GM23338 (cell line): ENCODE data around the gene PARVA.

Experiments used
- CREB1 ChIP-seq: fragments of 250-450 bp; sonication (Bioruptor Pico); IDR thresholded peaks from 2 replicates; pipeline ENCODE4 v1.5.0; 2020; ENCODE audit warnings: low read depth, mild to moderate bottlenecking, moderate library complexity
- ETS1 ChIP-seq: IDR thresholded peaks from 2 replicates; pipeline ENCODE4 v1.6.1; 2016; ENCODE audit warnings: antibody characterized with exemption
- EZH2 ChIP-seq: fragments of 200-600 bp; sonication (generic); IDR thresholded peaks from one replicate; pipeline ENCODE4 v1.8.0; 2017; ENCODE audit warnings: antibody characterized with exemption, mild to moderate bottlenecking, low read depth; ENCODE audit not compliant: unreplicated experiment
- EZH2phosphoT487 ChIP-seq: fragments of 200-600 bp; sonication (generic); IDR thresholded peaks from one replicate; pipeline ENCODE4 v1.8.1; 2018; ENCODE audit warnings: antibody characterized with exemption; ENCODE audit not compliant: unreplicated experiment
- JUNB ChIP-seq: IDR thresholded peaks from one replicate; pipeline ENCODE4 v1.6.1; 2016; ENCODE audit warnings: antibody characterized with exemption; ENCODE audit not compliant: unreplicated experiment
- NANOG ChIP-seq: IDR thresholded peaks from 2 replicates; pipeline ENCODE4 v1.6.1; 2016; ENCODE audit warnings: antibody characterized with exemption, borderline replicate concordance
- POLR2AphosphoS5 ChIP-seq: IDR thresholded peaks from 2 replicates; pipeline ENCODE4 v1.6.1; 2016; ENCODE audit warnings: antibody characterized with exemption, low read depth
- REST ChIP-seq: IDR thresholded peaks from one replicate; pipeline ENCODE4 v1.6.1; 2018; ENCODE audit warnings: antibody characterized with exemption; ENCODE audit not compliant: unreplicated experiment
- STAT1 ChIP-seq: IDR thresholded peaks from one replicate; pipeline ENCODE4 v1.6.1; 2016; ENCODE audit warnings: antibody characterized with exemption; ENCODE audit not compliant: unreplicated experiment
- ZNF114 ChIP-seq: fragments of 250-450 bp; sonication (Bioruptor Pico); IDR thresholded peaks from 2 replicates; pipeline ENCODE4 v1.5.0; 2020; ENCODE audit warnings: mild to moderate bottlenecking, moderate library complexity
- ZNF331 ChIP-seq: fragments of 250-450 bp; sonication (Bioruptor Pico); IDR thresholded peaks from 2 replicates; pipeline ENCODE4 v1.5.0; 2020; ENCODE audit warnings: low read depth, mild to moderate bottlenecking, moderate library complexity
- ZNF462 ChIP-seq: fragments of 250-450 bp; sonication (Bioruptor Pico); IDR thresholded peaks from 2 replicates; pipeline ENCODE4 v1.5.0; 2020; ENCODE audit warnings: mild to moderate bottlenecking, moderate library complexity
- TF ChIP-seq, protein P1 (sequence below), 2 experiments: fragments of 200-600 bp in 1 of 2; sonication (generic) in 1 of 2; conservative IDR thresholded peaks; 2 replicates each; pipeline versions ENCODE4 v1.5.1 to v1.6.1; 2016 to 2017; ENCODE audit warnings: antibody characterized with exemption in 2 of 2, low read depth in 2 of 2, mild to moderate bottlenecking in 2 of 2, moderate library complexity in 1 of 2

DNA sequence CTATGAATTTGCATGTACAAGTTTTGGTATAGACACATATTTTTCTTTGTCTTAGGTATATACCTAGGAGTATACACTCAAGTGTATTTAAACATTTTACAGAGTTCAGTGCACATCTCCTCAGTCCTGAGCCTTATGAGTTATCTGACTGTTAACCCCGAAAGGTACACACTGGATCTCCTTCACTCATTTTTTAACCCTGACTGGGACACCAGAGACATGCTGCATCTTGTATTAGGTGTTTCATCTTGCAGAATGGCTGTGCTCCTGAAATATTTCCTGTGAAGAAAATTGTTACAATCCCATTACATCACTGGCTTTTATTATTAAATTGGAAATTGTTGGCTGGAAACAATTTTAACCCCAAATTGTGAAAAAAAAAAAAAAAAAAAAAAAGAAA lies 15.3 kb downstream of the PARVA start:
- TF ChIP-seq, protein P1, sequence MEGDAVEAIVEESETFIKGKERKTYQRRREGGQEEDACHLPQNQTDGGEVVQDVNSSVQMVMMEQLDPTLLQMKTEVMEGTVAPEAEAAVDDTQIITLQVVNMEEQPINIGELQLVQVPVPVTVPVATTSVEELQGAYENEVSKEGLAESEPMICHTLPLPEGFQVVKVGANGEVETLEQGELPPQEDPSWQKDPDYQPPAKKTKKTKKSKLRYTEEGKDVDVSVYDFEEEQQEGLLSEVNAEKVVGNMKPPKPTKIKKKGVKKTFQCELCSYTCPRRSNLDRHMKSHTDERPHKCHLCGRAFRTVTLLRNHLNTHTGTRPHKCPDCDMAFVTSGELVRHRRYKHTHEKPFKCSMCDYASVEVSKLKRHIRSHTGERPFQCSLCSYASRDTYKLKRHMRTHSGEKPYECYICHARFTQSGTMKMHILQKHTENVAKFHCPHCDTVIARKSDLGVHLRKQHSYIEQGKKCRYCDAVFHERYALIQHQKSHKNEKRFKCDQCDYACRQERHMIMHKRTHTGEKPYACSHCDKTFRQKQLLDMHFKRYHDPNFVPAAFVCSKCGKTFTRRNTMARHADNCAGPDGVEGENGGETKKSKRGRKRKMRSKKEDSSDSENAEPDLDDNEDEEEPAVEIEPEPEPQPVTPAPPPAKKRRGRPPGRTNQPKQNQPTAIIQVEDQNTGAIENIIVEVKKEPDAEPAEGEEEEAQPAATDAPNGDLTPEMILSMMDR (conservative IDR thresholded peaks at IDR 0.05; ENCODE audit: low read depth in 2 of 2), result no peak
- TF ChIP-seq POLR2AphosphoS5, result no peak
- no peak for TF ChIP-seq CREB1 (CRISPR knock-in tag)
- TF ChIP-seq JUNB, result no peak
- TF ChIP-seq NANOG, result no peak
- TF ChIP-seq EZH2, result no peak
- TF ChIP-seq REST, result no peak
- TF ChIP-seq EZH2phosphoT487, result no peak
- TF ChIP-seq ZNF331 (CRISPR knock-in tag), result no peak
- no peak for TF ChIP-seq ETS1
- TF ChIP-seq STAT1, result no peak
- no peak for TF ChIP-seq ZNF114 (CRISPR knock-in tag)
- TF ChIP-seq ZNF462 (CRISPR knock-in tag), result no peak
